Right ventricle myocardium superior (tissue), 1 donor: ENCODE results near the gene SCN5A. TPM values are rescaled to one million over a fixed set of nuclear protein-coding genes. Genes with fewer than 3 reads are reported as not detected.
"Not testable (repeated sequence)": the region's sequence is repeated elsewhere in the genome, so short reads cannot be mapped to it uniquely, and the experiment has no call there.

Experiments used
- ATAC-seq: fragments of 200-7000 bp; cut with Tn5 transposase; one replicate; pipeline ENCODE4 v1.9.1; 2020; ENCODE audit warnings: mild to moderate bottlenecking; ENCODE audit not compliant: poor library complexity
- DNase-seq: peaks from one replicate; pipeline ENCODE4 v3.0.0-alpha.2; 2020
- intact Hi-C: fragments of 100-400 bp; cut with DNase I; formaldehyde crosslinking; loops from one replicate; pipeline ENCODE4 v1.11.2; 2022
- total RNA-seq: library from RNA; stranded (reverse); fragmentation: NEBNext Ultra II Directional; extraction: Animal tissue kit (Norgen Biotek cat#: 25700); gene quantifications from one replicate; pipeline ENCODE4 v1.2.1, GENCODE V29; 2021
- donor health status: DM: no; HTN: yes; CAD: no; lungs with severe emphysema.

SCN5A gene
- total RNA-seq, 1 donor from 2014 or later = 162 TPM

GRCh38 chr3:38575279-38575843 is 74.1 kb downstream of the SCN5A start:
- DNase-seq (no peak), ATAC-seq (no peak)
- intact Hi-C loops = no loop called here

DNA sequence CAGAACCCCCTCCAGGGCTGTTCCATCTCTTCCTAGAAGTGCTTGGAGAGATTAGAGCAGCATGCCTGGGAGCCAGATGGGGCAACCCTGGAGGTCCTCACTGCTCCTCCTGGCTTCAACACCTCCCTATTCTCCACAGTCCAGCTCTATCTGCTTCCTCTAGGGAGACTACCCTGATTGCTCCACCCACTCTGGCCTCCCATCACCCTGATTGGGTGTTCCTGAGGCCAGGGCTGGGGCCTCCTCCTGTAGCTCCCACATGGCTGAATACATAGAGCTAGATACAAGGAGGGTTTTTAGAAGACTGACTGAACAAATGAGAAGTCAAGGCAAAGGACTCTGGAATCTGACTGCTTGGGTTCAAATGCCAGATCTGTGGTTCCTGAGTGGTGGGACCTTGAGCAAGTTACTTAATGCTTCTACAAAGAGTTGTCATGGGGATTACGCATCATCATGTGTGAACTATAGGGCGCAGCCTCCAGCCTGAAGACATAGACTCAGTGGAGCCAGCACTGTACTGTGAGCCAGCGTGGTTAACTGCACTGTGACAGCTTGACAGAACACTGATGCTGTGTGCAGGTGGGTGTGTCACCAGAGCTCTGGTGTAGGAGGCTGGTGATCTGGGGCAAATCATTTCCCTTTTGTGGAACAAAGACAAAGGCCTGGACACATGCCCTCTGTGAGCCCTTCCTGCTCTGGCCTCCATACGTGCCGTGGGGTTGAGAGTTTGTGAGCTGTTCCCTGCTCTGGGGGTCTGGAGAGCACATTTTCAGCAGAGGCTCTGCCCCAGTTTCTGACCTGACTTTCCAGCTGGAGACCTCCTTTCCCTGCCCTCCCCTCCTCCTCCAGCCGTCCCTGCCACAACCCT is 74.8 kb downstream of the SCN5A start:
- ATAC-seq = no peak
- DNase-seq = no peak
- intact Hi-C loops = no loop called here

- intact Hi-C loops = no loop called here
- ATAC-seq (no peak), DNase-seq (no peak)
These were observed 75.9 kb downstream of the SCN5A start for GRCh38 chr3:38573556-38573955.

DNA sequence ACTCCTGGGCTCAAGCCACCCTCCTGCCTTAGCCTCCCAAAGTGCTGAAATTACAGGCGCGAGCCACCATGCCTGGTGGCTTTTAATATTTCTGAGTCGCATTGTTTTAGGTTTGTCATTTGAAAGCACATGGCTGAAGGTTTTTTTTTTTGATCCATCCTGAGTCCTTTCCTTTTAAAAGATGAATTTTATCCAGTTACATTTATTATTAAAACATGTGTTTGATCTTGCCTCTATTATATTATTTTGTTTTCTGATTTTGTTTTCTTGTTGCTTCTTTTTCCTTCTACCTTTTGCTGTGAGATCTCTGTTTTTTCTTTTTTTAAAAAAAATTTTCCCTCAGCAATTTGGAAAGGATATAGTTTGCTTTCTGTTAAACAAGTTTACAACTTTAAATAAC is 76.4 kb downstream of the SCN5A start:
- intact Hi-C loops = no loop called here
- no peak for DNase-seq
- ATAC-seq = no peak

DNA sequence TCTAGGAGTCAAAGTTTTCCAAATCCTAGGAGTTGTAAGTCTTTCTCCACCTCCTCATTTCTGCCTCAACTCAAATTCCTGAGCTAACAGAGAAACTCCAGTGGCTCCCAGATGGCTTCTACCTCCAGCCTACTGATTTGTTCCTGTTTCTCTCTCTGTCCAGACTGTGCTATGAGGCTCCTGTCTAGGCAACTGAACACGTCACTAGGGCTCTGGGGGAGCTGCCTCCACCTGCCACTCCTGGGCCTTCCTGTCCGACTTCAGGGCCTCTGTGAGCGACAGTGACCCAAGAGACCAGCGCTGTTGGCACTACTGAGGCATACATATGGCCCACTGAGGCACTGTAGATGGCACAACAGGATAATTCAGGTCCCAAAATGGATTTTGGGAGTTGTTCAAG is 82.0 kb downstream of the SCN5A start:
- DNase-seq (no peak), ATAC-seq (no peak)
- intact Hi-C loops = no loop called here

DNA sequence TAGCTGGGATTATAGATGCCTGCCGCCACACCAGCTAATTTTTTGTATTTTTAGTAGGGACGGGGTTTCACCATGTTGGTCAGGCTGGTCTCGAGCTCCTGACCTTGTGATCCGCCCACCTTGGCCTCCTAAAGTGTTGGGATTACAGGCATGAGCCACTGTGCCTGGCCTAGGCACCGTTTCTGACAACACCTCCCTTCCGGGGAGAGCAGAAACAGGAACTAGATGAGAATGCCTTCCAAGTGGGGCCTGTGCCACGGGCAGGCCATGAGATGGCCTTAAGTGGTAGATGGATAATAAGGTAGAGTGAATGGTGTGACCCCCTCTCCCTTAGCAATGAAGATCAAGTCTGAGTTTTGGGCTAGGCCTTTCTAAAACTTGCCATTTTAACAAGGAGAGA is 82.7 kb downstream of the SCN5A start:
- DNase-seq, intact Hi-C loops: not testable (repeated sequence)
- ATAC-seq = peak; percentile 39

DNA sequence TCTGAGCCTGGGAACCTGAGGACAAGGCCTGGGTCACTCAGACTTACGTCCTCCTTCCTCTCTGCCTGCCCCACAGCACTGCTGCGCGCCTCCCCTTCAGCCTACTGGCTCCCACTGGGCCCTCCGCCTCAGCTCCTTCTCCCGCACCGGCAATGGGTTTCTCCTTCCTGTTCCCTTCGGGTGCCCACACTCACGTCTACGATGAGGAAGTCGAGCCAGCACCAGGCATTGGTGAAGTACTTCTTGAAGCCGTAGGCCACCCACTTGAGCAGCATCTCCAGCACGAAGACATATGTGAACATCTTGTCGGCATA is 83.3 kb downstream of the SCN5A start:
- DNase-seq = peak; percentile 29
- ATAC-seq = no peak
- intact Hi-C loops = no loop called here

GRCh38 chr3:38565339-38566214 is 83.9 kb downstream of the SCN5A start:
- ATAC-seq (no peak), DNase-seq (no peak)
- intact Hi-C loops = no loop called here

GRCh38 chr3:38564631-38565338 is 84.7 kb downstream of the SCN5A start:
- ATAC-seq (no peak), DNase-seq (no peak)
- intact Hi-C loops = no loop called here

DNA sequence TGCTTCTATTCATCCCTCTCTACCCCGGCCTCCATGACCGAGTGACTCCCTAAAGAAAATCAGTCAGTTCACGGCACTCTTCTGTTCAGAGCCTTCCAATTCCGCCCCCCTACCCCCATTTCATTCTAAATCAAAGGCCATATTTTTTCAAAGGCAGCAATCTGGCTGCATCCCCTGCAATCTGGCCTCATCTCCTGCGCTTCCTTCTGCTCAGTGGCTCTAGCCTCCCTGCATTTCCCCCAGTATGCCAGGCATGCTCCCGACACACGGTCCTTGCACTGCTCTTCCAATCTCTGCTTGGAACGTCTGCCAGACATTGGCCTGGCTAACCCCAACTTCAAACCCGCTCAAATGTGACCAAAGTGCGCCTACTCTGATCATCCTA is 85.6 kb downstream of the SCN5A start:
- no peak for DNase-seq
- no peak for ATAC-seq
- intact Hi-C loops = no loop called here

DNA sequence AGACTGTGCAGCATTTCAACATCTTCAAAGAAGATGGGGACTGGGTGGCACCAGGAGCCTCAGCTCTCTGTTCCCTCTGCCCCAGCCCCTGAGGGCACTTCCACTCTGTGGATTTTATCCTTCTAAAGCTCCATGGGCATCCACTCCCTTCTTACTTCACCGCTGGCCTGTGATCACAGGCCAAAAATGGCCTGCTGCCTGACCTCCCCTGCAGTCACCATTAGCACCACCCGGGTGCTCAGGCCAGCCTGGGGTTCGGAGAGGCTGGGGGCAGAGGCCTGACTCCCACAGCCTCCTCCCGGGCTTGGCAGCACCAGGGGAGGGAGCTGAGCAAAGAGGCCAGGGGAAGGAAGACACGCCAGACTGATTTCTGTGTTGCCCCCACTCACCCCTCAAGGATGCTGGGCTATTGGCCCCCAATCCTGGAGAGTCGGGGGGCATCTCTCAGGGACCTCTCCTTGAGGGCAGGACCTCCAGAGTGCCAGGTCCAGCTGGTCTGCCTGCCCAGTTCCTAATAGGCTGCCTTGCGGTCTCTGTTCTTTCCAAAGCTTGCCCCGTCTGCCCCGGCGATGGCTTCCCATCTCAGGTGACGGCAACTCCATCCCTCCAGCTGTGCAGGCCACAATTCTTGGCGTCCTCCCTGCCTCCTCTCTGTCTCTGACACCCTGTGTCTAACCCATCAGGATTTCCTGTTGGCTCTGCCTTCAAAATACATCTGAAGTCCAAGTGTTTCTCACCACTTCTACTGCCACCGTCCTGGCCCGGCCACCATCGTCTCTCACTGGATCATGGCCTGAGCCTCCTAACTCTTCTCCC is 86.2 kb downstream of the SCN5A start:
- ATAC-seq = no peak
- intact Hi-C loops = no loop called here

DNA sequence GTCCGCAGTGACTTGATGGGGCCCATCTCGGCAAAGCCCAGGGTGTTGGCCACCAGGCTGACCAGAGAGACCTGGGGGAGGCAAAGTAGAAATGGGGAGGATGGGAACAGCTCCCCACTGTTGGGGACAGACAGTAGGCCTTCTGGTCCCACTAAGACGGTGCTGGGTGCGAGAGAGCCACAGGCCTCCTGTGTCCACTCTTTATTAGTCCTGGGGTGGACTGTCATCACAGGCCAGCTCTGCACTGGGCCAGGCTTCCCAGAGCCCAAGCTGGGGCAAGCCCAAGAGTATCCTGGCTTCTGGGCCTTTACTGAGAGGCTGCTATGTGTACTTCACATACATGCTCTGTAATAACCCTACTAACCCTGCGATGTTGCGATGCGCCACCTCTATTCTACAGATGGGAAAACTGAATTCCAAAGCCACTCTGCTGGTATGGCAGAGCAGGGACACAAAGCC is 87.0 kb downstream of the SCN5A start:
- no peak for ATAC-seq
- intact Hi-C loops = no loop called here
- no peak for DNase-seq

More for the DNA sequence above, 86.2 kb downstream of the SCN5A start:
- DNase-seq = no peak

- intact Hi-C loops = no loop called here
- ATAC-seq (no peak), DNase-seq (no peak)
These were observed 87.6 kb downstream of the SCN5A start for GRCh38 chr3:38561746-38562466.

GRCh38 chr3:38560996-38561717 is 88.3 kb downstream of the SCN5A start:
- ATAC-seq = peak; percentile 15
- intact Hi-C loops = no loop called here
- no peak for DNase-seq

- DNase-seq (no peak), ATAC-seq (no peak)
- intact Hi-C loops = no loop called here
These were observed 89.2 kb downstream of the SCN5A start for GRCh38 chr3:38560284-38560683.

GRCh38 chr3:38558864-38559263 is 90.6 kb downstream of the SCN5A start:
- ATAC-seq (no peak), DNase-seq (no peak)
- intact Hi-C loops = no loop called here
